ENCODE measurements around the gene PLAC1. TPM values are rescaled to one million over a fixed set of nuclear protein-coding genes. Genes with fewer than 3 reads are reported as not detected.

The PLAC1 gene
- total and polyA plus RNA-seq, 4 donors = 0.31 to 0.63 (median 0.47) TPM; not detected in 1

- Histone ChIP-seq H3K4me1 (ENCODE audit: control insufficient read depth in 5 of 5, insufficient read depth in 5 of 5, low read length in 5 of 5) (peaks cover 0 to 5% (median 0%) of the 10 kb centered on the region in 5 donors), H3K27ac (ENCODE audit: low read depth in 1 of 2, low read length in 1 of 2) (no peak overlapping the region), H3K4me3 (no peak overlapping the region), H3K9ac (ENCODE audit: insufficient read depth in 1 of 2, low read length in 2 of 2) (no peak overlapping the region), H3K9me3 (ENCODE audit: control insufficient read depth in 4 of 4, insufficient read depth in 3 of 4, low read length in 3 of 4) (peaks cover 0 to 5% (median 0%) of the 10 kb centered on the region in 4 donors), H3K27me3 (ENCODE audit: control insufficient read depth in 3 of 3, insufficient read depth in 3 of 3, low read length in 2 of 3) (peaks cover 0 to 3% (median 2%) of the 10 kb centered on the region in 3 donors), H3K36me3 (ENCODE audit: control insufficient read depth in 4 of 4, insufficient read depth in 4 of 4, low read length in 4 of 4) (no peaks in the 10 kb centered on the region)
- TF ChIP-seq, protein P1, sequence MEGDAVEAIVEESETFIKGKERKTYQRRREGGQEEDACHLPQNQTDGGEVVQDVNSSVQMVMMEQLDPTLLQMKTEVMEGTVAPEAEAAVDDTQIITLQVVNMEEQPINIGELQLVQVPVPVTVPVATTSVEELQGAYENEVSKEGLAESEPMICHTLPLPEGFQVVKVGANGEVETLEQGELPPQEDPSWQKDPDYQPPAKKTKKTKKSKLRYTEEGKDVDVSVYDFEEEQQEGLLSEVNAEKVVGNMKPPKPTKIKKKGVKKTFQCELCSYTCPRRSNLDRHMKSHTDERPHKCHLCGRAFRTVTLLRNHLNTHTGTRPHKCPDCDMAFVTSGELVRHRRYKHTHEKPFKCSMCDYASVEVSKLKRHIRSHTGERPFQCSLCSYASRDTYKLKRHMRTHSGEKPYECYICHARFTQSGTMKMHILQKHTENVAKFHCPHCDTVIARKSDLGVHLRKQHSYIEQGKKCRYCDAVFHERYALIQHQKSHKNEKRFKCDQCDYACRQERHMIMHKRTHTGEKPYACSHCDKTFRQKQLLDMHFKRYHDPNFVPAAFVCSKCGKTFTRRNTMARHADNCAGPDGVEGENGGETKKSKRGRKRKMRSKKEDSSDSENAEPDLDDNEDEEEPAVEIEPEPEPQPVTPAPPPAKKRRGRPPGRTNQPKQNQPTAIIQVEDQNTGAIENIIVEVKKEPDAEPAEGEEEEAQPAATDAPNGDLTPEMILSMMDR (IDR thresholded peaks at IDR 0.05; ENCODE audit: control extremely low read depth, extremely low read depth) = no peak
- DNase-seq (no peak), ATAC-seq (ENCODE audit: insufficient read depth, low FRiP score) (no peak)
- WGBS, 2 donors = 77 to 95% methylated on average over 9 of the region's 9 CpGs
Observed at GRCh38 chrX:134533352-134533751, 124.9 kb downstream of the PLAC1 start.

DNA sequence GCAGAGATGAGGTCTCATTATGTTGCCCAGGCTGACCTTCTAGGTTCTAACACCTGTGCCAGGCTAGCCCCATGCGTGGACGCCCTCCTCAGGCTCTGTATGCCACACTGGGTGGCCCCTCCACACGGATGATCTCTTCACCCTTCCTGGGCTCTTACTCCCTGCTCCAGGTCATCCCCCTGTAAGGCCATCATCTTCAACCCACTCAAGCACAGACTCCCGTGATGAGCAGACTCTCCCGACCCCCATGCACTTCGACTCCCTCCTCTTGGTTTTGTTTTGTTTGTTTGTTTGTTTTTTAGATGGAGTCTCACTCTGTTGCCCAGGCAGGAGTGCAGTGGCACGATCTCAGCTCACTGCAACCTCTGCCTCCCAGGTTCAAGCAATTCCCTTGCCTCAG is 127.4 kb downstream of the PLAC1 start:
- 83 to 96% methylated on average over 5 to 7 of the region's 7 CpGs for WGBS, 2 donors
- Histone ChIP-seq H3K4me1 (ENCODE audit: control insufficient read depth in 5 of 5, insufficient read depth in 5 of 5, low read length in 5 of 5) (no peaks in the 10 kb centered on the region), H3K36me3 (ENCODE audit: control insufficient read depth in 4 of 4, insufficient read depth in 4 of 4, low read length in 4 of 4) (no peaks in the 10 kb centered on the region), H3K9ac (ENCODE audit: insufficient read depth in 1 of 2, low read length in 2 of 2) (no peak overlapping the region), H3K27ac (ENCODE audit: low read depth in 1 of 2, low read length in 1 of 2) (no peak overlapping the region), H3K9me3 (ENCODE audit: control insufficient read depth in 4 of 4, insufficient read depth in 3 of 4, low read length in 3 of 4) (peaks cover 0 to 3% (median 0%) of the 10 kb centered on the region in 4 donors), H3K27me3 (ENCODE audit: control insufficient read depth in 3 of 3, insufficient read depth in 3 of 3, low read length in 2 of 3) (peaks cover 0 to 3% (median 2%) of the 10 kb centered on the region in 3 donors), H3K4me3 (no peak overlapping the region)
- TF ChIP-seq, protein P1 (IDR thresholded peaks at IDR 0.05; ENCODE audit: control extremely low read depth, extremely low read depth) = no peak
- ATAC-seq (ENCODE audit: insufficient read depth, low FRiP score) (no peak), DNase-seq (no peak)

DNA sequence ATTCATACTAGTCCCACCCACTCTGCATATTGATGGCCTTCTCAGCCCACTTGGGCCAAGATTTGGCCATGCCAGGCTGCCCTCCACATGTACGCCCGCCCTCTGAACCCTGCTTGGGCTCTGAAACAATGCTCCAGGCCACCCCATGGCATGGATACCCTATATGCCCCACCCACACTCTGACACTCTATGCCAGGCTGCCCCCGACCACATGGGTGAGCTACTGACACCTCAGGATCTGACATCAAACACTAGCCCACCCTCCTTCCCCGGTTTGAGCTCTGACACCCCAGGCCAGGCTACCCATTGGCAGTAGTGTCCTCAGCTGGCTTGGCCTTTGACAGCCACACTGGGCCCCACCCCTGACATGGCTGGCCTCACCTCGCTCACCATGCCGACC is 128.8 kb downstream of the PLAC1 start:
- Histone ChIP-seq H3K36me3 (ENCODE audit: control insufficient read depth in 4 of 4, insufficient read depth in 4 of 4, low read length in 4 of 4) (no peaks in the 10 kb centered on the region), H3K9me3 (ENCODE audit: control insufficient read depth in 4 of 4, insufficient read depth in 3 of 4, low read length in 3 of 4) (peaks cover 0 to 3% (median 0%) of the 10 kb centered on the region in 4 donors), H3K4me1 (ENCODE audit: control insufficient read depth in 5 of 5, insufficient read depth in 5 of 5, low read length in 5 of 5) (no peaks in the 10 kb centered on the region), H3K27me3 (ENCODE audit: control insufficient read depth in 3 of 3, insufficient read depth in 3 of 3, low read length in 2 of 3) (peaks cover 0 to 3% (median 2%) of the 10 kb centered on the region in 3 donors), H3K9ac (ENCODE audit: insufficient read depth in 1 of 2, low read length in 2 of 2) (no peak overlapping the region), H3K27ac (ENCODE audit: low read depth in 1 of 2, low read length in 1 of 2) (no peak overlapping the region), H3K4me3 (no peak overlapping the region)
- TF ChIP-seq, protein P1 (IDR thresholded peaks at IDR 0.05; ENCODE audit: control extremely low read depth, extremely low read depth) = no peak
- no peak for DNase-seq
- no peak for ATAC-seq (ENCODE audit: insufficient read depth, low FRiP score)
- 86 to 87% methylated on average over 6 of the region's 6 CpGs for WGBS, 2 donors

DNA sequence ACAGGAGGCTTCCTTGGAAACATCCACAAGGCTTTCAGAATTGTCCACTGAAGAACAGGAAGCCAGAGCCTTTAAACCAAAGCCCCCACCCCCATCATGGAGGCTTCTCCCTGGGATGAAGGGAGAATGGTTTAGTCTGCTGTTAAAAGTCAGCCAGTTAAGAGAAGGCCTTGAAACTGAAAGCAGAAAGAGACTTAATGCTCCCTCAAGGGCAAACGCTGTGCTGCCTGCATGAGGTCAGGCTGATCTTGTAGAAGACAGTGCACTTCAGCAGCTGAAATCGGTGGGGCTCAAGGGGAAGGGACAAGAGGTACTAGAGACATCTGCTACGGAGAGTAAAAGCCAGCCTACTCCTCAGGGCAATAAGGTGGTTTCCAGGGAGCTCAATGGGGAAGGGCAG is 129.3 kb downstream of the PLAC1 start:
- peaks cover 0 to 3% (median 0%) of the 10 kb centered on the region in 4 donors for H3K9me3 ChIP-seq (ENCODE audit: control insufficient read depth in 4 of 4, insufficient read depth in 3 of 4, low read length in 3 of 4)
- no peak overlapping the region for H3K9ac ChIP-seq (ENCODE audit: insufficient read depth in 1 of 2, low read length in 2 of 2)
- TF ChIP-seq, protein P1 (IDR thresholded peaks at IDR 0.05; ENCODE audit: control extremely low read depth, extremely low read depth) = no peak
- ATAC-seq (ENCODE audit: insufficient read depth, low FRiP score) (no peak), DNase-seq (no peak)
- peaks cover 0 to 3% (median 2%) of the 10 kb centered on the region in 3 donors for H3K27me3 ChIP-seq (ENCODE audit: control insufficient read depth in 3 of 3, insufficient read depth in 3 of 3, low read length in 2 of 3)
- H3K4me3 ChIP-seq = no peak overlapping the region
- no peaks in the 10 kb centered on the region for H3K36me3 ChIP-seq (ENCODE audit: control insufficient read depth in 4 of 4, insufficient read depth in 4 of 4, low read length in 4 of 4)
- H3K27ac ChIP-seq (ENCODE audit: low read depth in 1 of 2, low read length in 1 of 2) = no peak overlapping the region
- H3K4me1 ChIP-seq (ENCODE audit: control insufficient read depth in 5 of 5, insufficient read depth in 5 of 5, low read length in 5 of 5) = no peaks in the 10 kb centered on the region
- 42 to 69% methylated on average over 3 of the region's 3 CpGs for WGBS, 2 donors
